Measurements from ENCODE around the gene CXXC5. TPM values are rescaled to one million over a fixed set of nuclear protein-coding genes. Genes with fewer than 3 reads are reported as not detected.
"Not testable (repeated sequence)": the region's sequence is repeated elsewhere in the genome, so short reads cannot be mapped to it uniquely, and the experiment has no call there.

Gene CXXC5
- total RNA-seq, 2 donors from 2014 or later = 33.4 to 44.1 TPM

- intact Hi-C loops (cut with DNase I) = loop anchor here in 1 of 2 donors (2.0 kb wide), 1 partner anchor 53 kb away; no protein-coding TSS in a partner anchor
- DNase-seq = peak; percentile 41
- ATAC-seq = no peak
Observed at GRCh38 chr5:139711906-139712224, 63.7 kb downstream of the CXXC5 start.

DNA sequence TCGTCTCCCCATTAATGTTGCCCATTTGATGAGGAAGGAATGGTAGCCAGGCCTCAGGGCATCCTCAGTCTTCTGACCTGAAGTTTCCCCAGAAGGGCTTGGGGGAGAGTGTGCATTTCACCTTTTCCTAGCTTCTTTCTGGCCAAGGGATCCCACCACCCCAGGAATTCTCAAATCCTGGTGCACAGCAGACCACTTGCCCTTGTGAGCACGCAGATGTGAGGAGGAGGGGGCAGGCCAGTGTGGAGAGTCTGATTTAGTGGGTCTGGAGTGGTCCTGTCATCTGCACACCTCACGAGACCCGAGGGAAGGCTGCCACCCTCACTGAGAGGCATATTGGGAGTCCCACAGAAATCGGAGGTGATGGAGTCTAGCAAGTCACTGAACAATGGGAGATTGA lies 64.3 kb downstream of the CXXC5 start:
- ATAC-seq = no peak
- intact Hi-C loops (cut with DNase I) = no loop called here
- no peak for DNase-seq

DNA sequence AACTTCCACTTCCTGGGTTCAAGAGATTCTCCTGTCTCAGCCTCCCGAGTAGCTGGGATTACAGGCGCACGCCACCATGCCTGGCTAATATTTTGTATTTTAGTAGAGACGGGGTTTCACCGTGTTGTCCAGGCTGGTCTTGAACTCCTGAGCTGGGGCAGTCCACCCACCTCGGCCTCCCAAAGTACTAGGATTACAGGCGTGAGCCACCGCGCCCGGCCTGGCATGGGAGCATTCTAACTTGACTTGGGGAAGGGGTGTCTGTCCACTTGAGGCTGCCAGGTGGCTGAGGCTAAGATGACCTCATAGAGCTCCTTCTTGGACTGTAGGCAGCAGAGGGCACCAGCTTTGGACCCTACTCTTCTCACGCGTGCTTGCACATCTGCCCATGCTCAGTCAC lies 65.7 kb downstream of the CXXC5 start:
- ATAC-seq; intact Hi-C loops (cut with DNase I); DNase-seq: not testable (repeated sequence)

GRCh38 chr5:139717221-139717620 lies 69.1 kb downstream of the CXXC5 start:
- ATAC-seq (peak in 1 of 2 donors; percentile 11), DNase-seq (no peak)
- intact Hi-C loops (cut with DNase I) = no loop called here

DNA sequence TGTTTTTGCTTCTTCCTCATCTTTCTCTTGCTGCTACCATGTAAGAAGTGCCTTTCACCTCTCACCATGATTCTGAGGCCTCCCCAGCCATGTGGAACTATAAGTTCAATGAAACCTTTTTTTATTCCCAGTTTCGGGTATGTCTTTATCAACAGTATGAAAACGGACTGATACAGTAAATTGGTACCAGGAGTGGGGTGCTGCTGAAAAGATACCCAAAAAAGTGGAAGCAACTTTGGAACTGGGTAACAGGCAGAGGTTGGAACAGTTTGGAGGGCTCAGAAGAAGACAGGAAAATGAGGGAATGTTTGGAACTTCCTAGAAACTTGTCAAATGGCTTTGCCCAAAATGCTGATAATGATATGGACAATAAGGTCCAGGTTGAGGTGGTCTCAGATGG lies 70.3 kb downstream of the CXXC5 start:
- ATAC-seq; intact Hi-C loops (cut with DNase I); DNase-seq: not testable (repeated sequence)

- DNase-seq; intact Hi-C loops (cut with DNase I); ATAC-seq: not testable (repeated sequence)
Observed at GRCh38 chr5:139719970-139720369, 71.8 kb downstream of the CXXC5 start.

DNA sequence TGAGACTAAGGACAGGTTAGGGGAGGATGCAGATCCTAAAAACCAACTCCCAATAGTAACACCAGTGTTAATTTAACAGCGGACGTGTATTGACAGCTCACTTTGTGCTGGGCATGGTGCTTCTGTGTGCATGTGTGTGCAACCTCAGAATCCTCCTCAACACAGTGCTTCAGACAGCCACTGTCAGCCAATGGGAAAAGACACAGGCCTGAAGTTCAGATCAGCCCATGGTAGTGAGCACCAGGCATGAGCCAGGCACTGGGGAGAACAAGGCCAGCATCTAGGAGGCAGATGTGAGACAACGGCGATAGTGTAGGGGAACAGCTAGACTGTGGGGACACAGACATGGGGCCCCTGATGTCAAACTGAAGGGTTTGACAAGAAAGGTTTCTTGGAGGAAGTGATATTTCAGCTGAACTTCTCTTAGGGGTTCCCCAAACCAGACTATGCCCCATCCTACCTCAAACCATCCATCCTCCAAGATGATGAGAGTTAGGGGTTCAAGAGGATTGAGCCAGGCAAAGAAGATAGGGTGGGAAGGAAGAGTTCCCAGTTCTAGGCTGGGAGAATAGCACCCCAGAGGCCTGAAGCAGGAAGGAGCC lies 75.9 kb downstream of the CXXC5 start:
- DNase-seq (no peak), ATAC-seq (no peak)
- intact Hi-C loops (cut with DNase I) = no loop called here

DNA sequence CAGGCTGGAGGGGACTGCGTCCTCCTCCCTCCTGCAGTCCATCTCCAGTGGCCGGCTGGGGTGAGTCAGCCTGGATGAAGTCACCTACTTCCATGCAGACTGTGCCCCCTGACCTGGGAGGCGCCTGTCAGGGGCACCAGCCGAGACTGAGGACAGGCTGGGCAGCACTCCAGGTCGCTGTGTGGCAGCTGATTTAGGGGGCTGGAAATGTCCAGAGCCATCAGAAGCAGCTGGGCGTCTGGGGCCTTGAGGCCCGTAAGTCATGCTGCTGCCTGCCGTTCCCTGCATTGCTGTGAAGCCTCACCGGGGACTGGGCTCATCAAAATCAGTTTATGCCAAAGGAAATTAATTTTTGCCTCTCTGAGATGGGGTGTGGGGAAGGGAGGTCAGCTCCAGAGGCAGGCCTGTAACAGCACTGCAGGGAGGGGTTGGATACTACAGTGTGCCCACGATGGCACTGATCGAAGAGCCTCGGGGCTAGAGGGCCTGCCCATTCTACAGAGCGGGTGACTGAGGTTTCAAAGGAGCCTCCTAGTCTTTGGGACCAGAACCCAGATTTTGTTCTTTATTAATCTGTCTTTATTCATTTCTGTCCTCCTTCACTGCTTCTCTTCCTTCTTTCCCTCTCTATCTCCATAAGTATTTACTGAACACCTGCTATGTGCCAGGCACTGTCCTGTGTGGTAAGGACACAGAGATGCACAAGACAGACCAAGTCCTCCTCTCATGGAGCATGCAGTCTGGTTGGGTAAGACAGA lies 77.1 kb downstream of the CXXC5 start:
- peak; percentile 88 for DNase-seq

DNA sequence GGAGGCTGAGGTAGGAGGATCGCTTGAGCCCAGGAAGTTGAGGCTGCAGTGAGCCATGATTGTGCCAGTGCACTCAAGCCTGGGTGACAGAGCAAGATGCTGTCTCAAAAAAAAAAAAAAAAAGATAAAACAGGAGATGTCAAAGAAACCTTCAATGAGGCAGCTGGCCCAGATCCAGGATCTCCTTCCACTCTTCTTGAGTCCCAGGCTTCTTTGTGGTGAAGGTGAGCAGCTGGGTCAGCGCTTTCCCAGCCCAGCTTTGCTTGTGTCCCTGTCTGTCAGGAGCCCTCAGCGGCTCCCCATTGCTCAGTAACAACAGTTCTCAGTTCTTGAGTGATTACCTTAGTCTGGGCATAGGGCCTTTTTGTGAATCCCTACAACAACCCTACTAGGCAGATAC lies 78.1 kb downstream of the CXXC5 start:
- DNase-seq = no peak

More for the DNA sequence above, 77.1 kb downstream of the CXXC5 start:
- intact Hi-C loops (cut with DNase I) = no loop called here
- ATAC-seq = peak; percentile 97 to 98

DNA sequence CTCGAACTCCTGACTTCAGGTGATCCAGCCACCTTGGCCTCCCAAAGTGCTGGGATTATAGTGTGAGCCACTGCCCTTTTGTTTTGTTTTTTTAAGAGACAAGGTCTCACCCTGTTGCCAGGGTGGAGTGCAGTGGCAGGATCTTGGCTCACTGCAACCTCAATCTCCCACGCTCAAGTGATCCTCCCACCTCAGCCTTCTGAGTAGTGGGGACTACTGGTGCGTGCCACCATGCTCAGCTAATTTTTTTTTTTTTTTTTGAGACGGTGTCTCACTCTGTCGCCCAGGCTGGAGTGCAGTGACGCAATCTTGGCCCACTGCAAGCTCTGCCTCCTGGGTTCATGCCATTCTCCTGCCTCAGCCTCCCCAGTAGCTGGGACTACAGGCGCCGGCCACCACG lies 79.5 kb downstream of the CXXC5 start:
- ATAC-seq; DNase-seq; intact Hi-C loops (cut with DNase I): not testable (repeated sequence)

More for the DNA sequence above, 78.1 kb downstream of the CXXC5 start:
- intact Hi-C loops (cut with DNase I) = no loop called here
- no peak for ATAC-seq

DNA sequence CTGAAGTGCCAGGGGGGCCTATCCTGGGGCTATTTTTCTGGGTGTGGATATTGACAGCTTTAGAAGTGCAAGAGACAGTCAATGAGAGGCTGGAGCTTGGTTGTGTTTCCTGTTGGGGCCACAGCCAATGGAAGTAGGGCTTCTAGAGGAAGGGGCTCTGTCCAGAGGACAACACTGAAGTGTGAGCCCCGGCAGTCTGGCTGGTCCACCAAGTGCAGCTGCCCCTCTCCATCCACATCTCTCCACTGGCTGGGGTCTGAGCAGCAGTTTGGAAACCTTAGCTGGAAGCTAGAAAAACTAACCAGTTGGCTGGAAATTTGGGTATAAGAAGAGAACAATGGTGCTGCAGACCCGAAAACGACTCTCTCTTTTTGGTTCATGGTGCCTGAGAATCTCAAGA lies 83.1 kb downstream of the CXXC5 start:
- intact Hi-C loops (cut with DNase I) = no loop called here
- DNase-seq = no peak
- no peak for ATAC-seq

DNA sequence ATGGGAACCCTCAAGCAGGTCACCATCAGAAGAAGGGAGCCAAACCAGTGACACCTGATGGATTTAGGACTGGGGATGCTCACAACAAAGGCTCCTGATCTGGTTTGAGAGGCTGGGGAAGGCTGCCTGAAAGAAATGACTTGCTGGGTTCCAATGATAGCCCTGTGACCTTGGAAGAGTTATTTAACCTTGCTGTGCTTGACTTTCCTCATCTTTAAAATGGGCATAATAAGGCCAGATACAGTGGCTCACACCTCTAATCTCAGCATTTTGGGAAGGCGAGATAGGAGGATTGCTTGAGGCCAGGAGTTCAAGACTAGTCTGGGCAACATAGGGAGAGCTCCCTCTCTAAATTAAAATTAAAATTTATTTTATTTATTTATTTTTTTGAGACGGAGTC lies 83.9 kb downstream of the CXXC5 start:
- intact Hi-C loops (cut with DNase I) = no loop called here
- ATAC-seq = no peak
- no peak for DNase-seq

- ATAC-seq (no peak), DNase-seq (no peak)
- intact Hi-C loops (cut with DNase I) = no loop called here
Observed at GRCh38 chr5:139733010-139733688, 85.0 kb downstream of the CXXC5 start.

Other genes with a start within 250 kb of the CXXC5 start
- gene SPATA24, start 244.3 kb upstream of the CXXC5 start, total RNA-seq = 1 to 10 TPM; 8.8 to 9.0 TPM
- gene DNAJC18, start 208.8 kb upstream of the CXXC5 start, total RNA-seq = 10 to 100 TPM; 14.8 to 15.2 TPM
- 10 to 100 TPM; 21.6 to 49.8 TPM for gene ECSCR, start 185.6 kb upstream of the CXXC5 start, total RNA-seq
- gene SMIM33, start 177.3 kb upstream of the CXXC5 start, total RNA-seq = not detected
- gene STING1, start 165.6 kb upstream of the CXXC5 start, total RNA-seq = 10 to 100 TPM; 84.4 to 92.0 TPM
- gene UBE2D2, start 87.0 kb upstream of the CXXC5 start, total RNA-seq = 100 to 1,000 TPM in 1 of 2 donors, 10 to 100 TPM in 1; 91.3 to 133 TPM
- under 1 TPM; 0.09 to 0.13 TPM for gene PSD2, start 147.5 kb downstream of the CXXC5 start, total RNA-seq